DMS153 treated with DMSO at 0.1 percent for 48 hours (cell line): ENCODE results near the gene ASB13.

Source experiments
- DNase-seq: peaks from one replicate; lab custom pipeline; 2025; ENCODE audit not compliant: unreplicated experiment; lab: John Stamatoyannopoulos, UW

ASB13 gene

GRCh38 chr10:5670662-5671375, 4.4 kb upstream of the ASB13 start:
- DNase-seq: no peak

DNA sequence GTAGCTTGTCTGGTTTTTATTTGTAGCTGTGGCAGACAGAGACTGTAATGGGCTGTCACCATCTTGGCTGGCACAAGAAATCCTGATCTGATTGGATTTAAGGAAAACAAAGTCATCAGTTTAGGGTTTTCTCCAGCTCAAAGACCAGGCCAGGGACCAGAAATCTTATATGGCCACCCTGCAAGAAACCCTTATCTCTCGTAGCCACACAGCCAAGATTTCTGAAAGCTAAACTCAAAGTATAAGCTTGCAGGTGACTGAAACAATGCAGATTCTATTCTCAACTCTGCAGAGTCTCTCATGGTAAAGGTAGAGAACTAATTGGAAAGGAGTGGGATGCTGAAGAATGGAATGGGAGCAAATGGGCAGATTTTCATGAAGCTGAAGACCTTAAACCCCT, 3.2 kb upstream of the ASB13 start:
- no peak for DNase-seq

- DNase-seq: no peak
These were observed 2.0 kb upstream of the ASB13 start for GRCh38 chr10:5668429-5668828.

- DNase-seq: no peak
These were observed 641 bp upstream of the ASB13 start for GRCh38 chr10:5666841-5667630.

- no peak for DNase-seq
These were observed 905 bp downstream of the ASB13 start for GRCh38 chr10:5665373-5666007.

GRCh38 chr10:5663692-5664427, 2.5 kb downstream of the ASB13 start:
- no peak for DNase-seq

- no peak for DNase-seq
These were observed 3.5 kb downstream of the ASB13 start for GRCh38 chr10:5662708-5663579.

GRCh38 chr10:5661043-5661442, 5.4 kb downstream of the ASB13 start:
- no peak for DNase-seq

- no peak for DNase-seq
These were observed 6.5 kb downstream of the ASB13 start for GRCh38 chr10:5659702-5660528.

GRCh38 chr10:5658871-5659618, 7.3 kb downstream of the ASB13 start:
- DNase-seq: no peak

- no peak for DNase-seq
These were observed 9.4 kb downstream of the ASB13 start for GRCh38 chr10:5656737-5657579.

- no peak for DNase-seq
These were observed 11.3 kb downstream of the ASB13 start for GRCh38 chr10:5655121-5655520.

GRCh38 chr10:5654218-5654755, 12.1 kb downstream of the ASB13 start:
- DNase-seq: no peak

DNA sequence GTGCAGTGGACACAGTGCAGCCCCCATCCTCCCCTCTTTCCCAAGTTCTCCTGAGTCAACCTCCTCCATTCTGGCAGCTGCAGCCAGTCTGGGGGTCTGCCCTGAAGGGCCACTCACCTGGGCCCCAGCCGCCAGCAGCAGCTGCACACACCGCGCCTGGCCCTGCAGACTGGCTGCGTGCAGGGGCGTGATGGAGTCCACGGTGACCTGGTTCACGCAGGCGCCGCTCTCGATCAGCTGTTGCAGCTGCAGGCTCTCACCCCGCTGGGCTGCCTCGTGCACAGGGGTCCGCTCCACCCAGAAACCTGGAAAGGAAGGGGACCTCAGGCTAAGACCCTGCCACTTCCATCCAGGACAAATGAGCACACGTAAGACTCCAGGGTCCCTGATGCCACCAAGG, 13.6 kb downstream of the ASB13 start:
- no peak for DNase-seq

DNA sequence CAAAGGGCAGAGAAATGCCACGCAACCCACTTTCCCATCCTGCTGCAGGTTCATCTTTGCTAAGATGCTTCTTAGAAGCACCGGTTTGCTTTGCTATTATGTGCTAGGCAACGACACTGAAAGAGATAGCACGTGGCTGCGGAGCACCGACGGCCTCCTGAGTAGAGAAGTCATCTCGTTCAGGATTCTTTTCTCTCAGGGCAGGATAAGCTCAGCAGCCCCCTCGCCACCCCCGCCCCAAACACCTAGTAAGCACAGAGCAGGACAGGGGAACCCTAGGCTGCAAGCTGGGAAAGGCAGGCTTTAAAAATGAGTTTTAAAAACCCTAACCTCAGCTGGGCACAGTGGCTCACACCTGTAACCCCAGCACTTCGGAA, 15.0 kb downstream of the ASB13 start:
- no peak for DNase-seq

- DNase-seq: no peak
These were observed 15.6 kb downstream of the ASB13 start for GRCh38 chr10:5650664-5651387.

DNA sequence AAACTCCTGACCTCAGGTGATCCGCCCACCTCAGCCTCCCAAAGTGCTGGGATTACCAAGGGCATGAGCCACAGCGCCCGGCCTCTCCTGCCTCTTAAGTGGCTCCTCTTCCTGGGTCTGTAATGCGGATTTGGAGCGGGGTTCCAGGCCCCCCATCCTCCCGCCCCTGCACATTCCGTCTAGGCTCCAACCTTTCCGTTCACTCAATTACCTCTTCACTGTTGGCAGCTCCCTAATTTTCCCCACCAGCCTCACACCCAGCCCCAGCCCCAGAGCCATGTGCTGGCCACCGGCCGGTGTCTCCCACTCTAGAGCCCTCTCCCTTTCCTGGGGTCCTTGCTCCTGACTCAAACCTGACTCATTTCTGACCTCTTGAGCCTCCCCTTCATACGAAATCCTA, 16.6 kb downstream of the ASB13 start:
- no peak for DNase-seq
